HepG2 (cell line): ENCODE measurements around the gene ARIH2. TPM values are rescaled to one million over a fixed set of nuclear protein-coding genes. Genes with fewer than 3 reads are reported as not detected.
A peak's percentile ranks its signal among the peaks of the same experiment; 100 is the strongest.

ENCODE experiments used
- AHR ChIP-seq: IDR thresholded peaks from 2 replicates; pipeline ENCODE4 v1.6.1; 2018; ENCODE audit warnings: missing genetic modification reagents, missing compliant biosample characterization
- ATM ChIP-seq: fragments of 450-650 bp; IDR thresholded peaks from 2 replicates; pipeline ENCODE4 v1.7.1; 2017; ENCODE audit warnings: mild to moderate bottlenecking, borderline replicate concordance
- BCLAF1 ChIP-seq: fragments of 450-650 bp; IDR thresholded peaks from 2 replicates; pipeline ENCODE4 v1.6.1; 2017; ENCODE audit warnings: mild to moderate bottlenecking
- E2F5 ChIP-seq: sonication (generic); formaldehyde crosslinking; conservative IDR thresholded peaks from 2 replicates; pipeline ENCODE4 v1.4.0; 2020; ENCODE audit warnings: missing genetic modification reagents
- GATAD2A ChIP-seq: IDR thresholded peaks from 2 replicates; pipeline ENCODE4 v1.6.1; 2016
- GZF1 ChIP-seq: sonication (generic); formaldehyde crosslinking; IDR thresholded peaks from 2 replicates; pipeline ENCODE4 v1.5.1; 2020; ENCODE audit warnings: mild to moderate bottlenecking, missing genetic modification reagents
- HNRNPH1 ChIP-seq: fragments of 200-400 bp; formaldehyde crosslinking; optimal IDR thresholded peaks from 2 replicates; pipeline ENCODE3; 2017; ENCODE audit warnings: mild to moderate bottlenecking, low read depth, low read length
- MED13 ChIP-seq: sonication (generic); formaldehyde crosslinking; IDR thresholded peaks from 2 replicates; pipeline ENCODE4 v1.5.0; 2020; ENCODE audit warnings: missing genetic modification reagents
- MXD4 ChIP-seq: IDR thresholded peaks from 2 replicates; pipeline ENCODE4 v1.6.1; 2016; ENCODE audit warnings: mild to moderate bottlenecking, missing biosample characterization, missing genetic modification reagents
- NR2F2 ChIP-seq: IDR thresholded peaks from 2 replicates; pipeline ENCODE4 v1.6.1; 2012; ENCODE audit warnings: low read depth, inconsistent platforms, borderline replicate concordance
- XBP1 ChIP-seq: sonication (generic); formaldehyde crosslinking; IDR thresholded peaks from 2 replicates; pipeline ENCODE4 v1.5.0; 2020; ENCODE audit warnings: missing genetic modification reagents
- ZBTB8A ChIP-seq: sonication (generic); formaldehyde crosslinking; IDR thresholded peaks from 2 replicates; pipeline ENCODE4 v1.4.0; 2020; ENCODE audit warnings: mild to moderate bottlenecking, low read depth, missing genetic modification reagents, borderline replicate concordance
- ZFY ChIP-seq: sonication (generic); formaldehyde crosslinking; IDR thresholded peaks from 2 replicates; pipeline ENCODE4 v1.4.0; 2020; ENCODE audit warnings: missing genetic modification reagents
- ZNF12 ChIP-seq: sonication (generic); formaldehyde crosslinking; IDR thresholded peaks from 2 replicates; pipeline ENCODE4 v1.5.0; 2020; ENCODE audit warnings: missing genetic modification reagents
- ZNF160 ChIP-seq: sonication (generic); formaldehyde crosslinking; IDR thresholded peaks from 2 replicates; pipeline ENCODE4 v1.8.0; 2022; ENCODE audit warnings: mild to moderate bottlenecking, inconsistent platforms, missing genetic modification reagents
- ZNF264 ChIP-seq: sonication (generic); formaldehyde crosslinking; IDR thresholded peaks from 2 replicates; pipeline ENCODE4 v1.4.0; 2020; ENCODE audit warnings: missing genetic modification reagents
- ZNF383 ChIP-seq: sonication (generic); formaldehyde crosslinking; IDR thresholded peaks from 2 replicates; pipeline ENCODE4 v1.4.0; 2020; ENCODE audit warnings: missing genetic modification reagents, mild to moderate bottlenecking, borderline replicate concordance
- ZNF598 ChIP-seq: sonication (generic); formaldehyde crosslinking; IDR thresholded peaks from 2 replicates; pipeline ENCODE4 v1.5.1; 2020; ENCODE audit warnings: mild to moderate bottlenecking, missing genetic modification reagents, borderline replicate concordance
- ZNF713 ChIP-seq: sonication (generic); formaldehyde crosslinking; IDR thresholded peaks from 2 replicates; pipeline ENCODE4 v1.4.0; 2020; ENCODE audit warnings: mild to moderate bottlenecking, missing genetic modification reagents
- ZNF816 ChIP-seq: sonication (generic); formaldehyde crosslinking; IDR thresholded peaks from 2 replicates; pipeline ENCODE4 v1.8.0; 2022; ENCODE audit warnings: missing genetic modification reagents, mild to moderate bottlenecking, borderline replicate concordance
- ZNF839 ChIP-seq: sonication (generic); formaldehyde crosslinking; IDR thresholded peaks from 2 replicates; pipeline ENCODE4 v1.4.0; 2020; ENCODE audit warnings: missing genetic modification reagents, mild to moderate bottlenecking, borderline replicate concordance
- ZNF878 ChIP-seq: sonication (generic); formaldehyde crosslinking; IDR thresholded peaks from 2 replicates; pipeline ENCODE4 v1.8.1; 2023; ENCODE audit warnings: mild to moderate bottlenecking, missing genetic modification reagents, moderate library complexity
- polyA plus RNA-seq, 8 experiments: library from polyadenylated mRNA; depleted of rRNA in 3 of 8; stranded (reverse) in 7 of 8; unstranded in 1 of 8; fragments of >200 nt; fragmentation: Illumina TruSeq in 4 of 8; extraction: Trizol in 4 of 8; gene quantifications; 2 replicates each; pipeline versions ENCODE4 v1.2.1 to v1.2.3, GENCODE V29; 2011 to 2016; ENCODE audit warnings: low read depth in 4 of 8, missing spikeins in 1 of 8, mixed read lengths in 1 of 8; ENCODE audit not compliant: insufficient read depth in 1 of 8
- total RNA-seq, 5 experiments: library from RNA; depleted of rRNA; stranded (reverse); fragments of >200 nt; fragmentation: Illumina TruSeq; extraction: Trizol; gene quantifications; 2 replicates each; pipeline ENCODE4 v1.2.3, GENCODE V29; 2016; ENCODE audit warnings: low read depth in 1 of 5
- TF ChIP-seq, protein P1 (sequence below): sonication (generic); formaldehyde crosslinking; IDR thresholded peaks from 2 replicates; pipeline ENCODE4 v1.4.0; 2020; ENCODE audit warnings: mild to moderate bottlenecking, missing genetic modification reagents
- TF ChIP-seq, protein P2 (sequence below): sonication (generic); formaldehyde crosslinking; IDR thresholded peaks from 2 replicates; pipeline ENCODE4 v1.5.0; 2020; ENCODE audit warnings: missing genetic modification reagents
- TF ChIP-seq, protein P3 (sequence below): sonication (generic); formaldehyde crosslinking; IDR thresholded peaks from 2 replicates; pipeline ENCODE4 v1.8.0; 2022; ENCODE audit warnings: mild to moderate bottlenecking, missing genetic modification reagents; ENCODE audit not compliant: insufficient replicate concordance

Gene ARIH2
- total and polyA plus RNA-seq, 2 of the 13 experiments (the other 11 are each of a cell fraction or from before 2014, with no cell fraction given), result 64.8 to 83.3 TPM

DNA sequence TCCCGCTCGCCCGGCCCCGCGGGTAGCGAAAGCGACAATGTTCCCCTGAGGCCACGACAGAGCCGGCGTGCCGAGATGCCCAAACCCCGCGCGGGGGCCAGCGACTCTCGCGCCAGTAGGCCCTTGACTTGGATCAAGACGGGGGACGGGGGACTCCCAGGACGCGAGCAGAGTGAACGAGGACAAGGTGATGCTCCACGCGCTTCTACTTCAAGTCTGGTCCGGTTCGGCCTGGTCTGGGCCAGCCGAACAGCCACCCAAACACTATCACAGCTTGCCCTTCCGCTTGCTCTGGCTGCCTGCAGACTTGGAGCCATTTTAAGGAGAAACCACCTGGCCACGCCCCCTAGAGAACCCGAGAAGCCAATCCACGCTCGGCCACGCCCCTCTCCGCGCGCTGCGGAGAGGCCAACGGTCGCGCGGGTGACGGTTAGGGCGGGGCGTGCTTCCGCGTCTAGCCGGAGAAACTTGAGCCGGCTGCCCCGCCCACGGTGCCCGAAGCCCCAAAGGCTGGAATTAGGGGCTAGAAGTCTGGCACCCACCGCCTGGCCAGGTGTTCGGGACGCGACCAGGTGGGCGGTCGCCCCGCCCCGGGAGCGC is 102.7 kb downstream of the ARIH2 start (continued):
- TF ChIP-seq XBP1 (CRISPR knock-in tag) (no peak), BCLAF1 (no peak), MXD4 (no peak), MED13 (CRISPR knock-in tag) (peak; percentile 42; the same call in 1 of the 2 replicates), GZF1 (no peak), ZNF383 (CRISPR knock-in tag) (no peak), GATAD2A (peak; percentile 50; the same call in 1 of the 2 replicates), ZNF264 (no peak; the same call in 1 of the 2 replicates), E2F5 (no peak), ZNF713 (no peak), ZFY (CRISPR knock-in tag) (peak; percentile 98), ZNF816 (CRISPR knock-in tag) (peak; percentile 96), HNRNPH1 (peak; percentile 88), ZNF160 (peak; percentile 64; the same call in 1 of the 2 replicates), ZNF598 (CRISPR knock-in tag) (no peak), ZNF839 (no peak; the same call in 1 of the 2 replicates), AHR (0 out of 2 replicates have a peak, but pooled peaks have one; percentile 66), ATM (no peak), ZBTB8A (no peak), NR2F2 (no peak), ZNF878 (CRISPR knock-in tag) (0 out of 2 replicates have a peak, but pooled peaks have one; percentile 26), ZNF12 (peak; percentile 34; the same call in 1 of the 2 replicates)
- TF ChIP-seq, protein P1, sequence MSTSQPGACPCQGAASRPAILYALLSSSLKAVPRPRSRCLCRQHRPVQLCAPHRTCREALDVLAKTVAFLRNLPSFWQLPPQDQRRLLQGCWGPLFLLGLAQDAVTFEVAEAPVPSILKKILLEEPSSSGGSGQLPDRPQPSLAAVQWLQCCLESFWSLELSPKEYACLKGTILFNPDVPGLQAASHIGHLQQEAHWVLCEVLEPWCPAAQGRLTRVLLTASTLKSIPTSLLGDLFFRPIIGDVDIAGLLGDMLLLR (CRISPR knock-in tag), result no peak
- TF ChIP-seq, protein P2, sequence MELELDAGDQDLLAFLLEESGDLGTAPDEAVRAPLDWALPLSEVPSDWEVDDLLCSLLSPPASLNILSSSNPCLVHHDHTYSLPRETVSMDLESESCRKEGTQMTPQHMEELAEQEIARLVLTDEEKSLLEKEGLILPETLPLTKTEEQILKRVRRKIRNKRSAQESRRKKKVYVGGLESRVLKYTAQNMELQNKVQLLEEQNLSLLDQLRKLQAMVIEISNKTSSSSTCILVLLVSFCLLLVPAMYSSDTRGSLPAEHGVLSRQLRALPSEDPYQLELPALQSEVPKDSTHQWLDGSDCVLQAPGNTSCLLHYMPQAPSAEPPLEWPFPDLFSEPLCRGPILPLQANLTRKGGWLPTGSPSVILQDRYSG, result 0 out of 2 replicates have a peak, but pooled peaks have one; percentile 93
- TF ChIP-seq, protein P3, sequence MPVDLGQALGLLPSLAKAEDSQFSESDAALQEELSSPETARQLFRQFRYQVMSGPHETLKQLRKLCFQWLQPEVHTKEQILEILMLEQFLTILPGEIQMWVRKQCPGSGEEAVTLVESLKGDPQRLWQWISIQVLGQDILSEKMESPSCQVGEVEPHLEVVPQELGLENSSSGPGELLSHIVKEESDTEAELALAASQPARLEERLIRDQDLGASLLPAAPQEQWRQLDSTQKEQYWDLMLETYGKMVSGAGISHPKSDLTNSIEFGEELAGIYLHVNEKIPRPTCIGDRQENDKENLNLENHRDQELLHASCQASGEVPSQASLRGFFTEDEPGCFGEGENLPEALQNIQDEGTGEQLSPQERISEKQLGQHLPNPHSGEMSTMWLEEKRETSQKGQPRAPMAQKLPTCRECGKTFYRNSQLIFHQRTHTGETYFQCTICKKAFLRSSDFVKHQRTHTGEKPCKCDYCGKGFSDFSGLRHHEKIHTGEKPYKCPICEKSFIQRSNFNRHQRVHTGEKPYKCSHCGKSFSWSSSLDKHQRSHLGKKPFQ (CRISPR knock-in tag), result no peak
